Renal cortex interstitium (tissue), 15 donors: Measurements from ENCODE around the gene TRIM77. TPM values are rescaled to one million over a fixed set of nuclear protein-coding genes. Genes with fewer than 3 reads are reported as not detected.
"Not testable (repeated sequence)": the region's sequence is repeated elsewhere in the genome, so short reads cannot be mapped to it uniquely, and the experiment has no call there.

Experiments used
- DNase-seq, 11 donors: peaks; one replicate each; pipeline ENCODE4 v3.0.0-alpha.2; 2013; ENCODE audit warnings: low read depth in 9 of 11, low spot score in 4 of 11; ENCODE audit errors: extremely low read depth in 1 of 11
- long read RNA-seq, 16 experiments: transcript quantifications; one replicate each; lab custom pipeline, GENCODE V29; 2026
- polyA plus RNA-seq, 3 donors: library from polyadenylated mRNA; unstranded; fragments of 120-200 nt; gene quantifications; one replicate each; pipeline ENCODE4 v1.2.1, GENCODE V29; 2013; ENCODE audit not compliant: insufficient read length in 3 of 3

Gene TRIM77
- polyA plus RNA-seq = not detected
- long read RNA-seq, donor 1 = 0 reads
- long read RNA-seq, donor 2 = 0 reads
- long read RNA-seq, donor 3 = 0 reads
- long read RNA-seq, donor 4 = 0 reads
- long read RNA-seq, donor 5 = 0 reads
- long read RNA-seq, donor 6 = 0 reads
- long read RNA-seq, donor 7 = 0 reads
- long read RNA-seq, donor 8 = 0 reads
- long read RNA-seq, donor 9 = 0 reads
- long read RNA-seq, donor 10 = 0 reads
- long read RNA-seq, donor 11 = 0 reads
- long read RNA-seq, donor 12 = 0 reads
- long read RNA-seq, donor 13 = 0 reads
- long read RNA-seq, donor 14 = 0 reads
- long read RNA-seq, donor 15 = 0 reads
- long read RNA-seq, donor 16 = 0 reads

GRCh38 chr11:89709999-89710398 is at the start of gene TRIM77:
Gene TRIM77, plus strand, starts transcription at chr11:89710299. Its CDS starts 0 bp downstream, at chr11:89710299.
- not testable (repeated sequence) for DNase-seq

- DNase-seq = no peak
Observed at GRCh38 chr11:89667001-89667400, 43.1 kb upstream of the TRIM77 start.

DNA sequence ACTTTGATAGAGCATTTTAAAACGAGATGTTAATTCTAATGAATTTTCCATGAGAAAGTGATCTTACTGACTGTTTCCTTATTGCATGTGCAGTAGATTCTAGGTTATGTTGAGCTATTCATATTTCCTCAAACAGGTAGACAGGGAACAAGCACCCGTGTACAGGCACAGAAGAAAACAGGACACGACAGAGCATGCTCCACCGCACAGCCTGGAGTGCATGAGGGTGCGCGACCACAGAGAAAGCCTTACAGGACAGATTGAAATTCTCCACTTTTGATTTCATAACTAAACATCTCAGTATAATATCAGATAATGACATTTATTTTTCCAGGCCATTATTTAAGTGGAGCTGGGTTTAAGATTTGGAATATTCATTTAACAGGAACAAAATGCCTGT is 41.9 kb upstream of the TRIM77 start:
- DNase-seq = not testable (repeated sequence)

DNA sequence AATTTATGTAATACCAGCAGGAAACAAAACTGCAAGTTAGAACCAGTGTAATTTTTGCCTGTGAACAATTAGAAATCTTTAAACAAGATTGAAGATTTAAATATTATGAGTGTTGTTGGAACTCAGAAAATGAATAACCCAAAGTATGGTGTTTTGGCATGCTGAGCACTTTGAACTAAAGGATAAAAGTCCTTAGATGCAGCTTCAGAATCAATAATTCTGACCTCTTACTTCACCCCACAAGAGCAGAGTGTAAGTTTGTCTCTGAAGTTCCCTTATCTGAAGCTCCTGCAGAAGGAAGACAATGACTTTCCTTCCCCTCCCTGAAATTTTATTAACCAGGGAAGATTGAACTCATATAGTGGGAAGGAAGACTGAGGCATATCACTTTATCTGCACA is 40.5 kb upstream of the TRIM77 start:
- not testable (repeated sequence) for DNase-seq

GRCh38 chr11:89669993-89670669 is 40.0 kb upstream of the TRIM77 start:
- not testable (repeated sequence) for DNase-seq

- not testable (repeated sequence) for DNase-seq
Observed at GRCh38 chr11:89672547-89672946, 37.6 kb upstream of the TRIM77 start.

DNA sequence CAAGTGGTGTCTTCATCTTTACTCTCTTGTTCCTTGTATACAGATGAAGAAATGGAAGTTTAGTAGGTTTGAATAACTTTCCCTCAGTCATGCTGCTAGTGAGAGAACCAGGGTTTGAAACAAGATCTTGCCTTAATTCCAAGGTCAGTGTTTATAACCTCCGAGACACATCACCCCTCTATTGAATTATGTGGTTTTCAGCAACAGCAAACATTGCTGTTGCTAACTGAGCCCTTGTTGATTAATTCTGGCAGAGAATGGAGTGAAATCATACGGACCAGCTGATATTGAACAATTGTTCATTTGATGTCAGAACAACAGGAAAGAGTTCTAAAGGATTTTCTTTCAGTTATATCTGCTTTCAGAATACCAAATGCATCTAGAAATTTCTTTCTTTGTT is 36.7 kb upstream of the TRIM77 start:
- DNase-seq = not testable (repeated sequence)

DNA sequence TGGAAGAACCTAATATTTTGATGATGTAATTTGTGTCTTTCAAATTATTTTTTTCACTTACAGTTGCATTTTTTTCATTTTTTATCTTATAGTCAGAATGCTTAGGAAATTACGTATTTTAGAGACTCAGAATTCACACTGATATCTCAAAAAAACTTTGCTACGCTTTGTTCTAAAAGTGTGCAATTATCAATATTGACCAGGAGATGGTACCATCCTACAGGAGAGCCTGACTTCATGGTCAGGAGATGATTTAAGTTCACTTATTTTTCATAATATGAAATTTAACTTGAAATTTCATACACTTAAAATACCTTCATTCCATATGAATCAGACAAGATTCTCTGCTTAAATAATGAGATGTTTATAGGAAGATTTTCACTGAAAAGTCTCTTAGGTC is 34.7 kb upstream of the TRIM77 start:
- not testable (repeated sequence) for DNase-seq

- DNase-seq = not testable (repeated sequence)
Observed at GRCh38 chr11:89675948-89676347, 34.2 kb upstream of the TRIM77 start.

DNA sequence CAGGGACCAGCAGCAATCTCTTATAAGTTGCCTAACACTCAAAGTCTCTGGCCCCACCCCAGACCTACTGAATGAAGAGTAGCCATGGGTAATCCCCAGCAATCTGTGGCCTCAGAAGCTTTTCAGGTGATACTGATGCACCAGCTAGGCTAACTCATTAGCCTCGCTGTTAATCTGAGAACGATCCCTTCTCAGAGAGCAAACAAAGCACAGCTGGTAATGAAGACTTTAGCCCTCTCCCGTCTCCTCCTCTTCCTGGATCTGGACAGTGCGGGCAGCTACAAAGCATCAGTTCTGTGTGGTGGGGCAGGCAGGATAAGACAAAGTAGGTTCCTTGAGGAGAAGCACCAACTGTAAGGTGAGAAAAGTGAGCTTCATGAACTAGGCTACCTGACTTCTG is 3.0 kb upstream of the TRIM77 start:
- DNase-seq = not testable (repeated sequence)

GRCh38 chr11:89724866-89725498 is 14.9 kb downstream of the TRIM77 start:
- DNase-seq = not testable (repeated sequence)

DNA sequence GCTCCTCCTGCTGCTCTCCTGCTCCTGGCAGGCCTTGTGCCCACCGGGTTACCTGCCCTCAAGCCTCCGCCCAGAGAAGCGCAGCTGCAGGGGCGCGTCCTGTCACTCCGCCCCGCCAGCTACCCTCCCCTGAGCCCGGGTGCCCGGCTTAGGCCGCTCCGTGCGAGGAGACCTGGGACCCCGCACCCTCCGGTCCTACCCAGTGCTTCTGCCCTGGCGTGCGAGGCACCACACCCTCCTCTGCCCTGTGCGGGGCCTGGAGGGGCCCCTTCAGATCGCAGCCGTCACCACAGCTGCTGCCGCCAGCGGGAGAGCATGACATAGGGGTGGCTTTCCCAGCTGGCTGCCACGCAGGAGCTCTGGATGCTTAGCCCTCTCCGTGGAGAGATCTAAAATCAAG is 20.1 kb downstream of the TRIM77 start:
- DNase-seq = not testable (repeated sequence)

DNA sequence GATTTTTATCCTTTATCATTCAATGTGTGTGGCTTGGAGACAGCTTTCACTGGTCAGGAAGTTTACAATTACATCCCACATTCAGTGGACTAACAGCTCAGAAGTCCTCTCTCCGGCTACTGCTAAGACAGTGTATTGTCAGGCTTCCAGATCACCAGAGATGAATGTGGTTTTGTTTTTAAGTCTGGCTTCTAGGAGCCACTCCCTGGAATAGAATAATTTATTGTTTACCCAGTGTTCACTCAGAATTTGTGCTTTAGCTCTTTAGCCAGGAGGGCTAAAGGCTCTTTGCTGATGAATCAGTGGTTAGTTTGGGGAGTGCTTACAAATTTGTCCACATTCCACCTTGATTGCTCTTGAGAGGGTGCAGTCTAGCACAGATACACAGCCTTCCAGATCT is 26.5 kb downstream of the TRIM77 start:
- no peak for DNase-seq

GRCh38 chr11:89737116-89737515 is 27.0 kb downstream of the TRIM77 start:
- DNase-seq = no peak

DNA sequence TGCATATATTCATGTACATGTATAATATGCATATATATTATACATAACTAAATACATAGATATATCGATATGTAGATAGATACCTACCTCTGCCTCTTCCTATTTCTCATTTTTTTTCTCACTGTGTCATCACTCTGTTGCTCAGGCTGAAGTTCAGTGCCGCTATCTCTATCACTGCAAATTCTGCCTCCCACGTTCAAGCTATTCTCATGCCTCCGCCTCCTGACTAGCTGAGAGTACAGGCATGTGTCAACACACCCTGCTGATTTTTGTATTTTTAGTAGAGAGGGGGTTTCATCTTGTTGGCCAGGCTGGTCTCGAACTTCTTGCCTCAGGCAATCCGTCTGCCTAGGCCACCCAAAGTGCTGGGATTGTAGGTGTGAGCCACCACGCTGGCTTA is 31.3 kb downstream of the TRIM77 start:
- not testable (repeated sequence) for DNase-seq

- DNase-seq = not testable (repeated sequence)
Observed at GRCh38 chr11:89744158-89744557, 34.1 kb downstream of the TRIM77 start.

DNA sequence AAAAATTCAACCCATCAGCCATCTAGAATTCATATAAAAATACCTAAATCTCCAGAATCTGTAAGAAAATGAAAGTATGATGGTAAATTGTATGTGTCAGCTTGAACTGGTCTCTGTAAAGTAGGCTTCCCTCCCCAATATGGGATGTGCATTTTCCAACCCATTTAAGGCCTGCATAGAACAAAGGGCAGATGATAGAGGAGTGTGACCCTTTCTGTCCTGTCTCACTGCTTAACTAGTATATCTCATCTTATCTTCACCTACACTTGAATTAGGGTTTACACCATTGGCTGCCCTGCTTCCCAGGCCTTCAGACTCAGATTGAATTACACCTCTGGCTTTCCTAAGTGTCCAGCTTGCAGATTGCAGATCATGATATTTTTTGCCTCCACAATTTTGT is 40.7 kb downstream of the TRIM77 start:
- not testable (repeated sequence) for DNase-seq
